ENCODE measurements around the gene MAGEA11. TPM values are rescaled to one million over a fixed set of nuclear protein-coding genes. Genes with fewer than 3 reads are reported as not detected.

MAGEA11 gene
- total RNA-seq, 1 experiment from 2014 or later: not detected

DNA sequence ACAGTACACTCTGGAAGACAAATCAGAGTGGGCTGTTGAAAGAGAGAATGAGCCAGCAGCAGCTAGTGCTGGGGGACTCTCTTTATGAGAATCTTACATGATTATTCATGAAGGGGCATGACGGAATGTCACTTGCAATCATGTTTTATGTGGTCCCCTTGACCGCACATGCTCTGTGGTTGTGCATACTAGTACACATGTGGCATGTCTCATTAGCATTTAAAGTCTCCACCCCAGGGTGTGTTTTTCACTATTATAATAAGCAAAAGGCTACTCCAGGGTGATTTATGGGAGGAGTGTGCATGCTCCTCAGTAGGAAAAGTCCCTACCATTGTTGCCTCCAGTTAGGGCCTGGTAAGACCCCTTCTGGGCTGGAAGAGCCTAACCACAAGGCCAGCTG lies 30.7 kb upstream of the MAGEA11 start:
- no peaks in the 10 kb centered on the region for H3K36me3 ChIP-seq (ENCODE audit: insufficient read depth, low read length, poor library complexity, severe bottlenecking)
- CTCF ChIA-PET: no interaction called here
- BruUV-seq (replicated peaks): no TSS peak
- H3K9me3 ChIP-seq (ENCODE audit: low read depth, low read length, poor library complexity, severe bottlenecking): no peaks in the 10 kb centered on the region
- POLR2A ChIA-PET (ENCODE audit: low non-redundant PET): no interaction called here
- H3K27me3 ChIP-seq (replicated peaks; ENCODE audit: insufficient read depth, low read depth, low read length, poor library complexity): no peaks in the 10 kb centered on the region
- TF ChIP-seq, protein P1, sequence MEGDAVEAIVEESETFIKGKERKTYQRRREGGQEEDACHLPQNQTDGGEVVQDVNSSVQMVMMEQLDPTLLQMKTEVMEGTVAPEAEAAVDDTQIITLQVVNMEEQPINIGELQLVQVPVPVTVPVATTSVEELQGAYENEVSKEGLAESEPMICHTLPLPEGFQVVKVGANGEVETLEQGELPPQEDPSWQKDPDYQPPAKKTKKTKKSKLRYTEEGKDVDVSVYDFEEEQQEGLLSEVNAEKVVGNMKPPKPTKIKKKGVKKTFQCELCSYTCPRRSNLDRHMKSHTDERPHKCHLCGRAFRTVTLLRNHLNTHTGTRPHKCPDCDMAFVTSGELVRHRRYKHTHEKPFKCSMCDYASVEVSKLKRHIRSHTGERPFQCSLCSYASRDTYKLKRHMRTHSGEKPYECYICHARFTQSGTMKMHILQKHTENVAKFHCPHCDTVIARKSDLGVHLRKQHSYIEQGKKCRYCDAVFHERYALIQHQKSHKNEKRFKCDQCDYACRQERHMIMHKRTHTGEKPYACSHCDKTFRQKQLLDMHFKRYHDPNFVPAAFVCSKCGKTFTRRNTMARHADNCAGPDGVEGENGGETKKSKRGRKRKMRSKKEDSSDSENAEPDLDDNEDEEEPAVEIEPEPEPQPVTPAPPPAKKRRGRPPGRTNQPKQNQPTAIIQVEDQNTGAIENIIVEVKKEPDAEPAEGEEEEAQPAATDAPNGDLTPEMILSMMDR (conservative IDR thresholded peaks at IDR 0.05; ENCODE audit: low read depth, low read length): no peak
- no peak for TF ChIP-seq EZH2 (IDR thresholded peaks at IDR 0.05; ENCODE audit: borderline replicate concordance, low read depth, low read length, poor library complexity, severe bottlenecking)
- H3K4me1 ChIP-seq (ENCODE audit: insufficient read depth, low read length, poor library complexity, severe bottlenecking): no peaks in the 10 kb centered on the region
- no peak for DNase-seq (ENCODE audit: low spot score)
- no peak overlapping the region for H3K4me3 ChIP-seq (ENCODE audit: low read depth, low read length, poor library complexity, severe bottlenecking)
- no peak overlapping the region for H3K27ac ChIP-seq (ENCODE audit: low read depth, low read length, poor library complexity, severe bottlenecking)
- intact Hi-C loops (cut with micrococcal nuclease; ENCODE audit: unreplicated experiment): no loop called here

DNA sequence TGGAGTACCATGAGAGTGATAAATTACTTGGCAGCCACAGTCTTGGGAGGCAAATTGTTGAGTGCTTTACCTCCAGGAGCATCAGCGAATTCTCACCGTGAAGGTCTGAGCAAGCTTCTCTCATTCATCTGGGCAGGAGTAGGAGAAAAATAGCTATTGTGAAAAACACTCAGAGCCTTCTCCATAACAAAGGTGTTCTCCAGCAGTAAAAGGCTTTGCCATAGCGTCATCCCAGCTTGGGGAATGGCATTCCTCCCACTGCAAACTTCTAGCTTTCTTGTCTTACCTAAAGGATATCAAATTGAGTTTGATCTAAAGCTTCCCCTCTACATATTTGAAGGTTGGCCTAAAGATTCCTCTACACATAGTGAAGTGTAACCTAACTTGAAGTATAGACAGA lies 29.8 kb upstream of the MAGEA11 start:
- BruUV-seq (replicated peaks): no TSS peak
- no peak for DNase-seq (ENCODE audit: low spot score)
- Histone ChIP-seq H3K36me3 (ENCODE audit: insufficient read depth, low read length, poor library complexity, severe bottlenecking) (no peaks in the 10 kb centered on the region), H3K27me3 (replicated peaks; ENCODE audit: insufficient read depth, low read depth, low read length, poor library complexity) (no peaks in the 10 kb centered on the region), H3K4me3 (ENCODE audit: low read depth, low read length, poor library complexity, severe bottlenecking) (no peak overlapping the region), H3K27ac (ENCODE audit: low read depth, low read length, poor library complexity, severe bottlenecking) (no peak overlapping the region), H3K4me1 (ENCODE audit: insufficient read depth, low read length, poor library complexity, severe bottlenecking) (no peaks in the 10 kb centered on the region), H3K9me3 (ENCODE audit: low read depth, low read length, poor library complexity, severe bottlenecking) (no peaks in the 10 kb centered on the region)
- intact Hi-C loops (cut with micrococcal nuclease; ENCODE audit: unreplicated experiment): no loop called here
- TF ChIP-seq, protein P1 (conservative IDR thresholded peaks at IDR 0.05; ENCODE audit: low read depth, low read length): no peak
- TF ChIP-seq EZH2 (IDR thresholded peaks at IDR 0.05; ENCODE audit: borderline replicate concordance, low read depth, low read length, poor library complexity, severe bottlenecking): no peak
- ChIA-PET CTCF (no interaction called here), POLR2A (ENCODE audit: low non-redundant PET) (no interaction called here)

DNA sequence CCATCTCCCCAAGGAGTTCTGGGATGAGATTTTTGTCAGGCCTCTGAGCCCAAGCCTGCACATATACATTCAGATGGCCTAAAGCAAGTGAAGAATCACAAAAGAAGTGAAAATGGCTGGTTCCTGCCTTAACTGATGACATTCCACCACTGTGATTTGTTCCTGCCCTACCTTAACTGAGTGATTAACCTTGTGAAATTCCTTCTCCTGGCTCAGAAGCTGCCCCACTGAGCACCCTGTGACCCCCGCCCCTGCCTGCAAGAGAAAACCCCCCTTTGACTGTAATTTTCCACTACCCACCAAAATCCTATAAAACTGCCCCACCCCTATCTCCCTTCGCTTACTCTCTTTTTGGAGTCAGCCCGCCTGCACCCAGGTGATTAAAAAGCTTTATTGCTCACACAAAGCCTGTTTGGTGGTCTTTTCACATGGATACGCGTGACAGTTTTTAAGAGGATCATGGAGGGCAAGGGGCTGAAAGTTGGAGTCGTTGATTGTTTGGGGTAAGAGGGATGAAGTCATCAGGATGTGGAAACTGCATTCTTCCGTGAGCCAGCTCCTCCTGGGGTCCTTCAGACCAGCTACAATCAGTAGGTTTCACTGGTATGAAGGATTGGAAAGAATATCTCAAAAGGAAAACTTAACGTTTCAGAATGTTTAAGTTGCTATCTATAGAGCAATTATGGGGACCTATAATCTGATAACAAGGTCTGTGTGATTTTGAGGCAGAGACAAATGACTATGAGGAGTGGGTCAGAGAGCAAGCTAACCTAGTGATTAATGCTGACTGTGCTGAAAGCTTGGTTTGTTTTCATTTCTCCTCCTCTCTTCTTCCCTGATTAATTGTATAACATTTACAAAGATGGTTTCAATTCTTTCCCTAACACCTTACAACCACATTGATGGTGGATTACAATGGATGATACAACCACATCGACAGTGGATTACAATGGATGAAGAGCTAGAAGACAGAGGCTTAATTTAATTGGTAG lies 28.6 kb upstream of the MAGEA11 start:
- no peak overlapping the region for H3K27ac ChIP-seq (ENCODE audit: low read depth, low read length, poor library complexity, severe bottlenecking)
- no peak for TF ChIP-seq EZH2 (IDR thresholded peaks at IDR 0.05; ENCODE audit: borderline replicate concordance, low read depth, low read length, poor library complexity, severe bottlenecking)
- TF ChIP-seq, protein P1 (conservative IDR thresholded peaks at IDR 0.05; ENCODE audit: low read depth, low read length): no peak
- no peak overlapping the region for H3K4me3 ChIP-seq (ENCODE audit: low read depth, low read length, poor library complexity, severe bottlenecking)
- no peaks in the 10 kb centered on the region for H3K4me1 ChIP-seq (ENCODE audit: insufficient read depth, low read length, poor library complexity, severe bottlenecking)
- ChIA-PET CTCF (no interaction called here), POLR2A (ENCODE audit: low non-redundant PET) (no interaction called here)
- no TSS peak for BruUV-seq (replicated peaks)
- no peaks in the 10 kb centered on the region for H3K9me3 ChIP-seq (ENCODE audit: low read depth, low read length, poor library complexity, severe bottlenecking)
- H3K27me3 ChIP-seq (replicated peaks; ENCODE audit: insufficient read depth, low read depth, low read length, poor library complexity): no peaks in the 10 kb centered on the region
- intact Hi-C loops (cut with micrococcal nuclease; ENCODE audit: unreplicated experiment): no loop called here
- no peak for DNase-seq (ENCODE audit: low spot score)
- H3K36me3 ChIP-seq (ENCODE audit: insufficient read depth, low read length, poor library complexity, severe bottlenecking): no peaks in the 10 kb centered on the region
